ENCODE measurements around the gene SNTA1.
"Not testable (repeated sequence)": the region's sequence is repeated elsewhere in the genome, so short reads cannot be mapped to it uniquely, and the experiment has no call there.

SNTA1 gene

DNA sequence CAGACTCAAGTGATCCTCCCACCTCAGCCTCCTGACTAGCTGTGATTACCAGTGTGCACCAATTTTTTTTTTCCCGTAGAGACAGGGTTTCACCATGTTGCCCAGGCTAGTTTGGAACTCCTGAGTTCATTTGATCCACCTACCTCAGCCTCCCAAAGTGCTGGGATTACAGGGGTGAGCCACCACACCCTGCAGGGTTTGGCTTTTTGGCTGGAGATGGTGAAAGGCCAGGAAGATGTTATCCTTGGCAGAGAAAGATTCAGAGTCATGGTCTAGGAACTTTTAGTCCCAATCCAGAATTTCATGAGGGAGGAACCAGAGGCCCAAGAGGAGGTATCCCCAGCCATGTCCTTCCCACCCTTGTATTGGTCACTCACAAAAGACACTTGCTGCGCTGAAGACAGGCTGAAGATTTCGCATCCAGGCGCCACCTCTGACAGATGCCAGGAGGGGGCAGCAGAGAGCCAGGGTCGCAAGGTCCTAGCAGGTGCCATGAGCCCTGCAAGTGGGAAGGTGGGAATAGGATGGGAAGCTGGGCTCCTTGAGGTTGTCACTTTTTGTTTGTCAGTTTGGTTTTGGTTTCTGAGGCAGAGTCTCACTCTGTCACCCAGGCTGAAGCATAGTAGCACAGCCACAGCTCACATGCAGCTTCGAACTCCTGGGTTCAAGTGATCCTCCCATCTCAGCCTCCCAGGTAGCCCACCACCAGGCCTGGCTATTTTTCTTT, 13.5 kb upstream of the SNTA1 start:
- H3K4me3 ChIP-seq (ENCODE audit: low read depth, low read length, poor library complexity, severe bottlenecking); H3K4me2 ChIP-seq (ENCODE audit: low read length); H3F3A ChIP-seq (ENCODE audit: insufficient read depth, low read length); H4K20me1 ChIP-seq (ENCODE audit: insufficient read depth, low read length); H3K9me2 ChIP-seq (ENCODE audit: low read depth, low read length); H2AFZ ChIP-seq (ENCODE audit: low read length); H3K27ac ChIP-seq (ENCODE audit: low read depth, low read length, poor library complexity, severe bottlenecking); H3K9ac ChIP-seq (ENCODE audit: low read length); H3K36me3 ChIP-seq (ENCODE audit: insufficient read depth, low read length); H3K27me3 ChIP-seq (ENCODE audit: insufficient read depth, low read length); H3K9me3 ChIP-seq (ENCODE audit: low read length); H3K79me2 ChIP-seq (ENCODE audit: insufficient read depth, low read length): not testable (repeated sequence)
- TF ChIP-seq, protein P1, sequence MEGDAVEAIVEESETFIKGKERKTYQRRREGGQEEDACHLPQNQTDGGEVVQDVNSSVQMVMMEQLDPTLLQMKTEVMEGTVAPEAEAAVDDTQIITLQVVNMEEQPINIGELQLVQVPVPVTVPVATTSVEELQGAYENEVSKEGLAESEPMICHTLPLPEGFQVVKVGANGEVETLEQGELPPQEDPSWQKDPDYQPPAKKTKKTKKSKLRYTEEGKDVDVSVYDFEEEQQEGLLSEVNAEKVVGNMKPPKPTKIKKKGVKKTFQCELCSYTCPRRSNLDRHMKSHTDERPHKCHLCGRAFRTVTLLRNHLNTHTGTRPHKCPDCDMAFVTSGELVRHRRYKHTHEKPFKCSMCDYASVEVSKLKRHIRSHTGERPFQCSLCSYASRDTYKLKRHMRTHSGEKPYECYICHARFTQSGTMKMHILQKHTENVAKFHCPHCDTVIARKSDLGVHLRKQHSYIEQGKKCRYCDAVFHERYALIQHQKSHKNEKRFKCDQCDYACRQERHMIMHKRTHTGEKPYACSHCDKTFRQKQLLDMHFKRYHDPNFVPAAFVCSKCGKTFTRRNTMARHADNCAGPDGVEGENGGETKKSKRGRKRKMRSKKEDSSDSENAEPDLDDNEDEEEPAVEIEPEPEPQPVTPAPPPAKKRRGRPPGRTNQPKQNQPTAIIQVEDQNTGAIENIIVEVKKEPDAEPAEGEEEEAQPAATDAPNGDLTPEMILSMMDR (IDR thresholded peaks at IDR 0.05; ENCODE audit: low read length) = peak; percentile 96
- H3K4me1 ChIP-seq (ENCODE audit: insufficient read depth, low read length, severe bottlenecking) = peaks cover 19% of the 10 kb centered on the region

- H3K9me2 ChIP-seq (ENCODE audit: low read depth, low read length) = no peaks in the 10 kb centered on the region
- H3F3A ChIP-seq (ENCODE audit: insufficient read depth, low read length) = no peaks in the 10 kb centered on the region
- H3K79me2 ChIP-seq (ENCODE audit: insufficient read depth, low read length) = no peaks in the 10 kb centered on the region
- no peak overlapping the region for H3K27ac ChIP-seq (ENCODE audit: low read depth, low read length, poor library complexity, severe bottlenecking)
- H4K20me1 ChIP-seq (ENCODE audit: insufficient read depth, low read length) = no peaks in the 10 kb centered on the region
- H2AFZ ChIP-seq (ENCODE audit: low read length) = no peak overlapping the region
- H3K4me3 ChIP-seq (ENCODE audit: low read depth, low read length, poor library complexity, severe bottlenecking) = no peak overlapping the region
- H3K4me1 ChIP-seq (ENCODE audit: insufficient read depth, low read length, severe bottlenecking) = peaks cover 10% of the 10 kb centered on the region
- no peaks in the 10 kb centered on the region for H3K36me3 ChIP-seq (ENCODE audit: insufficient read depth, low read length)
- no peaks in the 10 kb centered on the region for H3K27me3 ChIP-seq (ENCODE audit: insufficient read depth, low read length)
- H3K9ac ChIP-seq (ENCODE audit: low read length) = no peak overlapping the region
- TF ChIP-seq, protein P1 (IDR thresholded peaks at IDR 0.05; ENCODE audit: low read length) = no peak
- no peak for TF ChIP-seq EZH2 (IDR thresholded peaks at IDR 0.05; ENCODE audit: borderline replicate concordance, low read length)
- no peak overlapping the region for H3K4me2 ChIP-seq (ENCODE audit: low read length)
- no peaks in the 10 kb centered on the region for H3K9me3 ChIP-seq (ENCODE audit: low read length)
Measured at GRCh38 chr20:33450867-33451266, 7.3 kb upstream of the SNTA1 start.

DNA sequence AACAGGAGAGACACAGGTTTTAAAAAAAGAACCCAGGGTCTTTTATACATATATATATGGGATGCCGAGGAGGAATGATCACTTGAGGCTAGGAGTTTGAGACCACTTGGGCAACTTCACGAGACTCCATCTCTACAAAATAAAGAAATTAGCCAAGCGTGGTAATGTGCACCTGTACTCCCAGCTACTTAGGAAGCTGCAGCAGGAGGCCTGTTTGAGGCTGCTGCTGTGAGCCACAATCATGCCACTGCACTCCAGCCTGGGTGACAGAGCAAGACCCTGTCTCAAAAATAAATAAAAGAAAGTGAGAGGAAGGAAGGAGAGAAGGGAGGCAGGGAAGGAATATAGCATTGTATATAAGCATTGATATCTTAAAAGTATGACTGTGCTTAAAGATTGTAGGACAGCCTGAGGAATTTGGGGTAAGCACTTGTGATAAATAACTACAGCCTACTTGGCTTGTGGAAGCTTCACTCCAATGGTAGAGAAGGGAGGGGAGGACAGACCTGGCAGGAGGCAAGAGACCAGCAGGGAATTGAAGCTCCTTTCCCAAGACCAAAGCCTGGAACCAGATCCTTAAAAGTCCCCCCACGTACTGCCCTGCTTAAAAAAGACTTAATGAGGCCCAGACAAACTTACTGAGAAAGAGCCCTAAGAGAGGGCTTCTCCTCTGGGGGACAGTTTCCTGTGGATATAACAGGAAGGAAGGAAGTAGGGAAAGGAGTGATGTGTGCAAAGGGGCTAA, 2.5 kb upstream of the SNTA1 start:
- TF ChIP-seq, protein P1 (IDR thresholded peaks at IDR 0.05; ENCODE audit: low read length) = no peak
- TF ChIP-seq EZH2 (IDR thresholded peaks at IDR 0.05; ENCODE audit: borderline replicate concordance, low read length) = no peak
- Histone ChIP-seq H3K9me2 (ENCODE audit: low read depth, low read length) (no peaks in the 10 kb centered on the region), H2AFZ (ENCODE audit: low read length) (no peak overlapping the region), H3K4me3 (ENCODE audit: low read depth, low read length, poor library complexity, severe bottlenecking) (no peak overlapping the region), H3K4me2 (ENCODE audit: low read length) (no peak overlapping the region), H3K27me3 (ENCODE audit: insufficient read depth, low read length) (no peaks in the 10 kb centered on the region), H3F3A (ENCODE audit: insufficient read depth, low read length) (peaks cover 5% of the 10 kb centered on the region; the same call in 1 of the 2 replicates), H4K20me1 (ENCODE audit: insufficient read depth, low read length) (no peaks in the 10 kb centered on the region), H3K9me3 (ENCODE audit: low read length) (no peaks in the 10 kb centered on the region), H3K79me2 (ENCODE audit: insufficient read depth, low read length) (no peaks in the 10 kb centered on the region), H3K27ac (ENCODE audit: low read depth, low read length, poor library complexity, severe bottlenecking) (peak overlapping the region; percentile 79), H3K4me1 (ENCODE audit: insufficient read depth, low read length, severe bottlenecking) (peaks cover 47% of the 10 kb centered on the region), H3K36me3 (ENCODE audit: insufficient read depth, low read length) (no peaks in the 10 kb centered on the region), H3K9ac (ENCODE audit: low read length) (no peak overlapping the region; the same call in 1 of the 2 replicates)
